ENCODE measurements around the gene DGKQ.

Gene DGKQ

GRCh38 chr4:948936-949300 is 24.5 kb downstream of the DGKQ start:
- TF ChIP-seq CTCF (IDR thresholded peaks at IDR 0.05): no peak

GRCh38 chr4:948101-948935 is 25.1 kb downstream of the DGKQ start:
- Histone ChIP-seq H3K9me3 (no peaks in the 10 kb centered on the region), H3K27ac (no peak overlapping the region), H3K36me3 (peaks cover 37% of the 10 kb centered on the region), H3K4me1 (ENCODE audit: control insufficient read depth in 1 of 2, insufficient read depth in 1 of 2, low read depth in 1 of 2, low read length in 1 of 2) (no peaks in the 10 kb centered on the region), H3K4me3 (ENCODE audit: low read depth in 1 of 2, low read length in 1 of 2) (no peak overlapping the region), H3K27me3 (peaks cover 15% of the 10 kb centered on the region)
- TF ChIP-seq CTCF (IDR thresholded peaks at IDR 0.05): no peak

More at GRCh38 chr4:948936-949300, 24.5 kb downstream of the DGKQ start:
- Histone ChIP-seq H3K36me3 (peaks cover 42% of the 10 kb centered on the region), H3K4me1 (ENCODE audit: control insufficient read depth in 1 of 2, insufficient read depth in 1 of 2, low read depth in 1 of 2, low read length in 1 of 2) (no peaks in the 10 kb centered on the region), H3K27me3 (peaks cover 15% of the 10 kb centered on the region), H3K9me3 (no peaks in the 10 kb centered on the region), H3K27ac (no peak overlapping the region), H3K4me3 (ENCODE audit: low read depth in 1 of 2, low read length in 1 of 2) (no peak overlapping the region)

GRCh38 chr4:947491-947971 is 25.8 kb downstream of the DGKQ start:
- Histone ChIP-seq H3K36me3 (peaks cover 30% of the 10 kb centered on the region), H3K4me1 (ENCODE audit: control insufficient read depth in 1 of 2, insufficient read depth in 1 of 2, low read depth in 1 of 2, low read length in 1 of 2) (no peaks in the 10 kb centered on the region), H3K27me3 (peaks cover 15% of the 10 kb centered on the region), H3K27ac (no peak overlapping the region), H3K9me3 (no peaks in the 10 kb centered on the region), H3K4me3 (ENCODE audit: low read depth in 1 of 2, low read length in 1 of 2) (no peak overlapping the region)
- no peak for TF ChIP-seq CTCF (IDR thresholded peaks at IDR 0.05)

- Histone ChIP-seq H3K4me3 (ENCODE audit: low read depth in 1 of 2, low read length in 1 of 2) (no peak overlapping the region), H3K4me1 (ENCODE audit: control insufficient read depth in 1 of 2, insufficient read depth in 1 of 2, low read depth in 1 of 2, low read length in 1 of 2) (no peaks in the 10 kb centered on the region), H3K27ac (no peak overlapping the region), H3K27me3 (peaks cover 15% of the 10 kb centered on the region), H3K9me3 (no peaks in the 10 kb centered on the region), H3K36me3 (peaks cover 24% of the 10 kb centered on the region)
- no peak for TF ChIP-seq CTCF (IDR thresholded peaks at IDR 0.05)
Observed at GRCh38 chr4:946517-947471, 26.6 kb downstream of the DGKQ start.

- H3K36me3 ChIP-seq: peaks cover 17% of the 10 kb centered on the region
- H3K4me3 ChIP-seq (ENCODE audit: low read depth in 1 of 2, low read length in 1 of 2): no peak overlapping the region
- TF ChIP-seq CTCF (IDR thresholded peaks at IDR 0.05): no peak
- peaks cover 15% of the 10 kb centered on the region for H3K27me3 ChIP-seq
- no peaks in the 10 kb centered on the region for H3K9me3 ChIP-seq
- H3K4me1 ChIP-seq (ENCODE audit: control insufficient read depth in 1 of 2, insufficient read depth in 1 of 2, low read depth in 1 of 2, low read length in 1 of 2): no peaks in the 10 kb centered on the region
- no peak overlapping the region for H3K27ac ChIP-seq
Observed at GRCh38 chr4:946103-946450, 27.3 kb downstream of the DGKQ start.

Data from neutrophil (primary cell).